Retinal pigment epithelial cell (primary cell): ENCODE data around the gene NLRP5.
"Not testable (repeated sequence)": the region's sequence is repeated elsewhere in the genome, so short reads cannot be mapped to it uniquely, and the experiment has no call there.

ENCODE experiments used
- DNase-seq: peaks from one replicate; pipeline ENCODE4 v3.0.0-alpha.2; 2010; ENCODE audit warnings: low read depth
- H3K4me3 ChIP-seq: 2 replicates; pipeline ENCODE4 v1.5.1; 2011; ENCODE audit warnings: mild to moderate bottlenecking, low read length, control low read depth, moderate library complexity
- TF ChIP-seq, protein P1 (sequence below): conservative IDR thresholded peaks from 2 replicates; pipeline ENCODE4 v1.5.1; 2011; ENCODE audit warnings: low read depth, low read length, control low read depth, inconsistent platforms

NLRP5 gene

DNA sequence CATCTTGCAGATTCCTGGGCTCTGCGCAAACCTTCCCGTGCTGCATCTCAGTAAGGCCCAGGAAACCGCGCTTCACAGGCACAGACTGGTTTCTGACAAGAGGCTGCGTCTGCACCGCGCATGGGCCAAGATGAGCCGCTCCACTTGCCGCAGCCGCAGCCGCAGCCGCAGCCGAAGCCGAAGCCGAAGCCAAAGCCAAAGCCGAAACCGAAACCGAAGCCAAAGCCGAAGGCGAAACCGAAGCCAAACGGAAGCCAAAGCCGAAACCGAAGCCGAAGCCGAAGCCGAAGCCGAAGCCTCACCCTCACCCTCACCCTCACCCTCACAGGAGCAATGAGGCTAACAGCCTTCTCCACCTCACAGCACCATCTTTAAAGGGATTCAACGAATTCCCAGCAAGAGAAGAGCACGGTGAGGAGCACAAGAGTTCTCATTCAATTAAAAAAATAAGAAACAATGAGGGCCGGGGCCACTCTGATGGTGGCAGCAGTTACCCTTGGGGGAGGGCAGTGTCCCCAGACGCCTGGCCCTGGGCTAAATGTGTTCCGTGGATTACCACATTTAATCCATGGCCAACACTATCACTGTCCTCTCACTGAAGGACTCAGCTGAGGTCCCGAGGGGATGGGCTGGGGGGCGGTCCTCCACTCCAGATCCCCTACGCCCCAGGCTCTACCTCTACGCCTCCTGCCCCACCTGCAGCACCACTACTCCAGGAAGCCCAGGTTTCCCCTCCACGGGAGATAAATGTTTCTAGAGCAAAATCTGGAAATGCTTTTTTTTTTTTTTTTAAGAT is 105.4 kb downstream of the NLRP5 start:
- TF ChIP-seq, protein P1, sequence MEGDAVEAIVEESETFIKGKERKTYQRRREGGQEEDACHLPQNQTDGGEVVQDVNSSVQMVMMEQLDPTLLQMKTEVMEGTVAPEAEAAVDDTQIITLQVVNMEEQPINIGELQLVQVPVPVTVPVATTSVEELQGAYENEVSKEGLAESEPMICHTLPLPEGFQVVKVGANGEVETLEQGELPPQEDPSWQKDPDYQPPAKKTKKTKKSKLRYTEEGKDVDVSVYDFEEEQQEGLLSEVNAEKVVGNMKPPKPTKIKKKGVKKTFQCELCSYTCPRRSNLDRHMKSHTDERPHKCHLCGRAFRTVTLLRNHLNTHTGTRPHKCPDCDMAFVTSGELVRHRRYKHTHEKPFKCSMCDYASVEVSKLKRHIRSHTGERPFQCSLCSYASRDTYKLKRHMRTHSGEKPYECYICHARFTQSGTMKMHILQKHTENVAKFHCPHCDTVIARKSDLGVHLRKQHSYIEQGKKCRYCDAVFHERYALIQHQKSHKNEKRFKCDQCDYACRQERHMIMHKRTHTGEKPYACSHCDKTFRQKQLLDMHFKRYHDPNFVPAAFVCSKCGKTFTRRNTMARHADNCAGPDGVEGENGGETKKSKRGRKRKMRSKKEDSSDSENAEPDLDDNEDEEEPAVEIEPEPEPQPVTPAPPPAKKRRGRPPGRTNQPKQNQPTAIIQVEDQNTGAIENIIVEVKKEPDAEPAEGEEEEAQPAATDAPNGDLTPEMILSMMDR = no peak
- DNase-seq = no peak
- H3K4me3 ChIP-seq = no peak overlapping the region

- H3K4me3 ChIP-seq = no peak overlapping the region
- TF ChIP-seq, protein P1 = no peak
- DNase-seq = no peak
These were observed 106.4 kb downstream of the NLRP5 start for GRCh38 chr19:56092685-56093631.

GRCh38 chr19:56094449-56094848 is 107.9 kb downstream of the NLRP5 start:
- H3K4me3 ChIP-seq = no peak overlapping the region
- TF ChIP-seq, protein P1 = no peak
- no peak for DNase-seq

- no peak for DNase-seq
- TF ChIP-seq, protein P1 = no peak
- H3K4me3 ChIP-seq = no peak overlapping the region
These were observed 110.1 kb downstream of the NLRP5 start for GRCh38 chr19:56096665-56097064.

DNA sequence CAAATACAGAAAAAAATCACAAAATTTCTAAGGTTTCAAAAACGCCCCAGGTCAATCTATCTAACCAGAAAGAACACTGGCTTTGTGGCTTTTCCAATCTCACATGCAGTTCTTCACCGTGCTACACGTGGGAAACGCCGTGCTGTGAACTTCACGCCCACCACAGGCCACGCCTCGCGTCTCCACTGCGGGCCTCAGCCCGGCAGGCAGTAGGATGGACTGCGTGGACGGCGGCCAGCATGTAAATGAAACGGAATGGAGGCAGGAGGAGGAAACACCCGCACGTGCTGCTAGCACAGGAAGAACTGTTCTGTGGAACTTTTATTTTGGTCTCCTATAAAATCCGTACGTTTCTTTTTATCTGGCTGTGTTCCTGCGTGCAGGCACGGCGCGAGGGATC is 110.7 kb downstream of the NLRP5 start:
- TF ChIP-seq, protein P1 = no peak
- H3K4me3 ChIP-seq = no peak overlapping the region
- no peak for DNase-seq

DNA sequence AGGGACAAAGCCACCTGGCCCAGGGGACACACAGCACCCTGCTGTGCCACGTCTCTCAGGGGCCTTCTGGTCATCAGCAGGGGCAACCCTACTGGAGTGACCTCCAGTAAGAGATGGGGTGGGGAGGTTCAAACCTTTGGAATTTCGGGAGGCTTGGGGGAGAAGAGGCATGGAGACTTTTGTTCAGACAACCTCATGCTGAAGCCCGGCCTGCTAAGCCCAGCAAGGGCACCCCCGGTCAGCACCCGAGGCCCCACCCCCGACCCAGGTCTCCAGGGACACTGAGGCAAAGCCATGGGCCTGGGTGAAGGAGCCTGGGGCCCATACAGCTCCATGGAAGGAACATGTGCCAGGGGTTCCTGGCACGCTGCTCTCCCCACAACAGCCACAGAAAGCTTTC is 111.2 kb downstream of the NLRP5 start:
- TF ChIP-seq, protein P1 = no peak
- no peak for DNase-seq
- no peak overlapping the region for H3K4me3 ChIP-seq

- DNase-seq, H3K4me3 ChIP-seq: not testable (repeated sequence)
These were observed 111.7 kb downstream of the NLRP5 start for GRCh38 chr19:56098237-56098636.
